Femur (tissue), 1 donor: Measurements from ENCODE around the gene SLC11A1.

Source experiments
- DNase-seq: peaks from one replicate; pipeline ENCODE4 v3.0.0-alpha.2; 2017

SLC11A1 gene

DNA sequence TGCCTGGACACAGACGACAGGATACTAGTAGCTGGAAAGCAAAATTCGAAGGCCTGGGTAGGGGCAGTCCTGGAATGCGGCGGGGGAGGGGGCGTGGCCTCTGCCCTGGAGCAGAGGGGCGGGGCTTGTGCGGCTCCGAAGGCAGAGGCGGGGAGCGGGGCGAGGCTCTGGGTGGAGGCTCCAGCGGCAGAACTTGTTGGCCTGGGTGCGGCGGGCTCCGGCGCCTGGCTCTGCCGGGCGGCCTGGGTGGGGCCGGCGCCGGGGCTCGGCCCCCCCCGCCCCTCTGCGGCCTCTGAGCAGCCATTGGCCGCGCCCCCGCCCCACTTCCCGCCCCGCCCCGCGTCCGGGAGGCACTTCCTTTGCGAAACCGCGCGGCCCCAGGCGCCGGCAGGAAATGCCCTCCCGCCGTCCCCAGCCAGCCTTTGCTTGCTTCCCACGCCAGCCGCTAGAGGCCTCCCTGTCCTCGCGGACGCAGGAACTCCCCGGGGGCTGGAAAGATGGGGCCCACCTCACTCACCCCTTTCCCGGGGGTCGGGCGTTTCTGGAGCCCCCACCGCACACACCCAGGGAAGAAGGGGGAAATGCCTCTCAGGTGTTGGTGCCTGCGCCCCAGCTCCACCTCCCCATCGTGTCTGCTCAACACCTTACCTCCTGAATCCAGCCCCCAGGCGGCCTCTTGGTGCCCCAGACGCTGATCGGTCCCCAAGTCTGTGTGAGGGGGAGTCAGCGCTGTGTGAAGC is 24.3 kb downstream of the SLC11A1 start:
- peak; percentile 97 for DNase-seq

DNA sequence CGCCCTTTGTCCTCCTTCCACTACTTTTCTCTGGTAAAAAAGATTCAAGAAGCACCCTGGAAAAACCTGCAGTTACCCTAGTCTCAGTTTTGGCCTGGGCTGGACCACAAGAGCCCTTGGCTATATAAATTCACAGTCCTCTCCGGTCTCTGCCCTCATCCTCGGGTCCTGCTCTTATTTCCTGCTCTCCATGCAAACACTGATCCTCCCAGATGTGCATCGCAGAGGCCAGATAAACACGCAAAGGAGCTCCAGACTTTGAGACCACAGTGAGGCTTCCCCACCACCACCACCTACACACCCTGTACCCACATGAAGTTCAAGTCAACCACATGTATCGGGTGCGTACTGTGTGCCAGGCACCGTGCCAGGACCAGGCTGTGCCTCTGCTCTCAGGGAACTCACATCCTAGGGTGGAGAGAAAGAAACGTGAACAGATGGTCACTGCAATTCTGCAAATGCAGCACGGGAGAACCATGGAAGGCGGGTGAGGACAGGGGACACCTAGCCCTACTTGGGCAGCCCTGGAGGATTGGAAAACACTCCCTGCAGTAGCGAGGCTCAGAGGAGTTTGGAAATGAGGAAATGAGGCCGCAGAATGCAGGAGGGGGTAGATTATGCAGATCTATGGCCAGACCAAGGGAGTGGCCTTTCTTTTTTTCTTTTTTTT is 25.0 kb downstream of the SLC11A1 start:
- DNase-seq: peak; percentile 80

DNA sequence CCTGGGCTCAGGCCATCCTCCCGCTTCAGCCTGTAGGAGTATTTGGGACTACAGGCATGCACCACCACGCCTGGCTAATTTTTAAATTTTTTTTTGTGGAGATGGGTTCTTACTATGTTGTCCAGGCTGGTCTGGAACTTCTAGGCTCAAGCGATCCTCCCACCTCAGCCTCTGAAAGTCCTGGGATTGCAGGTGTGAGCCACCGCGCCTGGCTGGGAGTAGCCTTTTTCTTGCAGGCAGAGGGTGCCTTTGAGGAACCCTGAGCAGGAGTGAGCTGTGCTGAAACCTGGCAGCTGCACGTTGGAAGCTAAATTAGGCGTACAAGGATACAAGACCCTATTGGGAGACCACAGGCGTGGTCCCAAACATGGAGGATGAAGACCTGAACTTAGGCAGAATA is 25.6 kb downstream of the SLC11A1 start:
- DNase-seq: peak; percentile 34

DNA sequence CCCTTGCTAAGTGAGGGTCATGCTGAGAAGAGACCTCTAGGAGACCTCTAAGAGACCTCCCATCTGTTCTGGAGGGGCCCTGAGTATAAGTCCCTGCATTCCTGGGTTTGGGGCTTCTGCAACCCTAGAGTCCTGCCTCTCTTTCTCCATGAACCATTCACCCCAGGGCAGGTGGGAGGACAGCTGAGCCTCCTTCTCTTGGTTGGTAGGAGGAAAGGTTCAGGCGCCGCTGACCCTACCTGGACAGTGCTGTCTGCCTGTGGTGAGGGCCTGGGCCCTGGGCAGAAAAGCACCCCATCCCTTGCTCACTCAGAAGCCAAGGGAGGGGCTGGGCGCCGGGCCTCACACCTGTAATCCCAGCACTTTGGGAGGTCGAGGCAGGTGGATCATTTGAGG is 36.2 kb downstream of the SLC11A1 start:
- DNase-seq: no peak

DNA sequence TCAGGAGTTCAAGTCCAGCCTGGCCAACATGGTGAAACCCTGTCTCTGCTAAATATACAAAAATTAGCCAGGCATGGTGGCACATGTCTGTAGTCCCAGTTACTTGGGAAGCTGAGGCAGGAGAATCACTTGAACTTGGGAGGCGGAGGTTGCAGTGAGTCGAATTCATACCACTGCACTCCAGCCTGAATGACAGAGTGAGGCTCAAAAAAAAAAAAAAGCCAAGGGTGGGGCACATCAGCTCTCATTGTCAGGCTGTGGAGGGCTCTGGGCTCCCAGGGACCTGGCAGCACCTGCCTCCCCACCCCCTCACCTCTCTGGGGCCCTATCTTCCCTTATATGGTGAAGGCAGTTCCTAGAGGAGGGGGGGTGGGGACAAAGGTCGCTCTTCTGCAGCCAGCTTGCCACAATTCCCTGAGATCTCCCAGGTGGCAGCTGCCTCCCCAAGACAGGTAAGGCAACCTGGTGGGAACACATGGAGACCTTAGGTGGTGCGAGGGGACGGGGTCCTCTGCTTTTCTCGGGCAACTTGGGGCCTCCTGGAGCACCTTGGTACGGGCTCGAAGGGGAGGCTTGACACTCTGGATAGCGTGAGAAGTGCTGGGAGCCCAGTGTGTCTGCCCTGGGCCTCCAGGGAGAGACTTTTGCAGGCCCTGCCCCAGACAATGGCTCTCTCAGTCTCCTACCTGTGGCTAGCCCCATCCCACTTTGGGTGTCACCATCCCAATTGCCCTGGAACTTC is 36.8 kb downstream of the SLC11A1 start, which contains the start of gene VIL1:
TSS of gene VIL1 (plus strand) at position 407 of the 742 bp plus-strand sequence. CDS start 4,656 bp downstream, outside the sequence.
- DNase-seq: no peak

DNA sequence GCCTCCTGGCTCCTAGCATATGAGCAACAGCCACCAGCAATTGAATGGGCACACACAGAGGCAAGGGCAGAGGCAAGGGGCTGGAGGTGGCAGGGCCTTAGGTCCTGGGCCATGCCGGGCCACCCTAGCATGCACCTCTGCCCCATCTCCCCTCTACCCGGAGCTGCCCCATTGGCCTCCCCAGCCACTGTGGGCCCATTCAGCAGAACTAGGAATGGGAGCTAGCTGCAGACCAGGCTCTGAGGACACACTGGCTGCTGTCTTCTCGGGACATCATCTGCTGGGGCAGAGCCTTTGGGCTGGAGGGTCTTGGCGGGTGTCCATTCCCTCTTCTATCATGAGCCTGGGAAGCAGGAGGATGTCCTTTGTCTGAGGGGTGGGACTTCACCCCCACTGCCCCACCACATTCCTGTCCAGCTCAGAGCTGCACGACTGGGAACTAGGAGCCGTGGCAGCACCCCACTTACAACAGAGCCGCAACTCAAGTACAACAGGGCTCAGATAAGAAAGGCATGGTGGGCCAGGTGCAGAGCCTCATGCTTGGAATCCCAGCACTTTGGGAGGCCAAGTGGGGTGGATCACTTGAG is 37.6 kb downstream of the SLC11A1 start:
- DNase-seq: no peak

DNA sequence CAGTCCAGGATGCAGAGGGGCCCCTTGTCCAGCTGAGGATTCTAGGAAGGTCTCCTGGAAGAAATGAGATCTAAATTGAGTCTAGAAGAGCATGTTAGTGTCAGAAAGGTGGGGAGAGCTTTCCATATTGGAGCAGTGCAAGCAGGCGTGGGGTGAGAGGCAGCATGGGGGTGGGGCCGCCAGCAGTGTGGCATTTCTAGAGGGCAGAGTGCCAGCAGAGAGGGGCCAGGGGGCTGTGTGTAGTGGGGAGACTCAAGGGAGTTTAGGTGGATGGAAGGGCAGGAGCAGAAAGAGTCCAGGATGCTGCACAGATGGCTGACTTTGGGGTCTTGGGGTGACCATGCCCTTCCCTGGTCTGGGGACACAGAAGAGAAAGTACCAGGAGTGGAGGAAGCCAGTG is 39.0 kb downstream of the SLC11A1 start:
- no peak for DNase-seq

DNA sequence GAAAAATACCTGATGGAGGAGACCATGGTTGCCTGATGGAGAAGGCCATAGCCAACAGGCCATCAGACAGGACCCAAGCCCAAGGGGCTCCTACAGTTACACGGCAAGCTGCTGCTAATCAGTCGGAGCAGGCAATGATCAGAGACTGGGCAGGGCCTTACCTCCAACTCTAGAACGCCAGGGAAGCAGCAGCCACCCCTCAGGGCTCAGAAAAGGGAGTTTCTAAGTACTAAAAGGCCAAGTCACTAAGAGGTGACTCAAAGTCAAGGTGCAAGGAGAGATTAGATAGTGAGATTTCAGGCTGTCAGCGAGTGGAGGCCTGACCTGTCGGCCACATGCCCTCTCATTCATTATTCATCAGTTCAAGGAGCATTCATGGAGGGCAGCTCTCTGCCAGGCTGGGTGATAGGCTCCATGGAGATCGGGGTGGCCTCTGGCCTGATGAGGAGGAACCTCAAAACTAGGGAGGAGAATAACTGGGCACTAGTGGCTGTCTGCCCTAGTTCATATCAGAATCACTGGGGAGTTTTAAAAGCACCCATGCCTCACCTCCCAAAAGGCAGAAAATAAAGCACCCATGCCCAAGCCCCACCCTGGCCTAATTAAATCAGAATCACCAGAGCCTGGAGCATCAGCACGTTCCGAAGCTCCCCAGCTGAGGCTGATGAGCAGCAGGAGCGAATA is 40.5 kb downstream of the SLC11A1 start:
- DNase-seq: no peak

DNA sequence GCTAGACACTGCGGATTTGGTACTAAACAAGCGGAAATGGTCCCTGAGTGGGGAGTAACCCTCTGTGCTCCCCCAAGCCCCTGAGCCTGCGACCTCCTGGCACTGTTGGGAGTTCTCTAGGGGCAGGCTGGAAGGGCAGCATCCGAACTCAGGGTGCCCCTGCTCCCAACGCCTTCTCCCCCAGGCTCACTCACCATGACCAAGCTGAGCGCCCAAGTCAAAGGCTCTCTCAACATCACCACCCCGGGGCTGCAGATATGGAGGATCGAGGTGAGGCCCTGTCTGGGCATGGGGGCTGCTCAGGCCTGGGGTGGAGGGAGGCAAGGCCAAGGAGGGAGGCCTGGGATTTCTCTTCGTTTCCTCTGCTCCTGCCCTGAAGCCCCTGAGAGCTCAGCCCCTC is 41.5 kb downstream of the SLC11A1 start:
- no peak for DNase-seq

DNA sequence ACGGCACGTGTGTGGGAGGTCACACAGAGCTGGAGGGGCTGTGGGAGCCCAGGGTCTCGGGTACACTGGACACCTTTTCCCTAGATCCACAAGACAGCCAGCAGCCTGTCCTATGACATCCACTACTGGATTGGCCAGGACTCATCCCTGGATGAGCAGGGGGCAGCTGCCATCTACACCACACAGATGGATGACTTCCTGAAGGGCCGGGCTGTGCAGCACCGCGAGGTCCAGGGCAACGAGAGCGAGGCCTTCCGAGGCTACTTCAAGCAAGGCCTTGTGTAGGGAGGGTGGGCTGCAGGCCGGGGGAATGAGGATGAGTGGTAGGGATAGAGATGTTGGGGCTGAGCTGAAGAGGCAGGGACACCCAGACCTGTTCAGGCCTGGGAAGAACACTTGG is 43.5 kb downstream of the SLC11A1 start:
- no peak for DNase-seq

DNA sequence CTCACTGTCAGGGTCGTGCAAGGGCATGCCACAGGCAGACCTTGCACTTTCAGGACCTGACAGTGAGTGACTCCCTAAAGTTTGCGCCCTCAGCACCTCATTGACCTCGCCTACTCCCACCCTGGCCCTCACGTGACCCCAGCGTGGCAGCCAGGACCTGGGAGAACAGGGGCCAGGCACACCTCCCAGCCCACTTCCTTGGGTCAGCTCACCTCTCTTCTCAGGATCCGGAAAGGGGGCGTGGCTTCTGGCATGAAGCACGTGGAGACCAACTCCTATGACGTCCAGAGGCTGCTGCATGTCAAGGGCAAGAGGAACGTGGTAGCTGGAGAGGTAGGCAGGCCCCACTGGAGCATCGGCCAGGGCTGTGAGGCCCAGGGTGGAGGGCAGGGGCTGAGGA is 45.7 kb downstream of the SLC11A1 start:
- DNase-seq: no peak

DNA sequence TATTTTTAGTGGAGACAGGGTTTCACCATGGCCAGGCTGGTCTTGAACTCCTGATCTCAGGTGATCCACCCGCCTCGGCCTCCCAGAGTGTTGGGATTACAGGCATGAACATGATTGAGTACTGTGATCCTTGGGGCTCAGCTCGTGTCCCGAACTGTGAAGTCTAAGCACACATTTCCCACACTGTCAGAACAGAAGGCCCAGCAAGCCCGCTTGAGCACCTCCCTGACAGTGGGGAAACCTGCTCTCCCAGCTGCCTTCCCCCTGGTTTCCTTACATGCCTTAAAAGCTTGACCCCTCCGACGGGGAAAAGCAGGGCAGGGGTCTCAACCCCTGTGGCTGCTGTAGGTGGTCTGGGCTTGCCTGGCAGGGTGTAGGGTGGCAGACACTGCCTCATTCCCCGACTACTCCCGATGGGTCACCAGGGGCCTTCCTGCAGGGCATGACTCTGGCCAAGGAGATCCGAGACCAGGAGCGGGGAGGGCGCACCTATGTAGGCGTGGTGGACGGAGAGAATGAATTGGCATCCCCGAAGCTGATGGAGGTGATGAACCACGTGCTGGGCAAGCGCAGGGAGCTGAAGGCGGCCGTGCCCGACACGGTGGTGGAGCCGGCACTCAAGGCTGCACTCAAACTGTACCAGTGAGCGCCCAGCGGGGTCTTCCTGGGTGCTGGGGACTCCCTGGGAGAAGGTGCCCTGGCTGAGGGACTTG is 46.9 kb downstream of the SLC11A1 start:
- no peak for DNase-seq

DNA sequence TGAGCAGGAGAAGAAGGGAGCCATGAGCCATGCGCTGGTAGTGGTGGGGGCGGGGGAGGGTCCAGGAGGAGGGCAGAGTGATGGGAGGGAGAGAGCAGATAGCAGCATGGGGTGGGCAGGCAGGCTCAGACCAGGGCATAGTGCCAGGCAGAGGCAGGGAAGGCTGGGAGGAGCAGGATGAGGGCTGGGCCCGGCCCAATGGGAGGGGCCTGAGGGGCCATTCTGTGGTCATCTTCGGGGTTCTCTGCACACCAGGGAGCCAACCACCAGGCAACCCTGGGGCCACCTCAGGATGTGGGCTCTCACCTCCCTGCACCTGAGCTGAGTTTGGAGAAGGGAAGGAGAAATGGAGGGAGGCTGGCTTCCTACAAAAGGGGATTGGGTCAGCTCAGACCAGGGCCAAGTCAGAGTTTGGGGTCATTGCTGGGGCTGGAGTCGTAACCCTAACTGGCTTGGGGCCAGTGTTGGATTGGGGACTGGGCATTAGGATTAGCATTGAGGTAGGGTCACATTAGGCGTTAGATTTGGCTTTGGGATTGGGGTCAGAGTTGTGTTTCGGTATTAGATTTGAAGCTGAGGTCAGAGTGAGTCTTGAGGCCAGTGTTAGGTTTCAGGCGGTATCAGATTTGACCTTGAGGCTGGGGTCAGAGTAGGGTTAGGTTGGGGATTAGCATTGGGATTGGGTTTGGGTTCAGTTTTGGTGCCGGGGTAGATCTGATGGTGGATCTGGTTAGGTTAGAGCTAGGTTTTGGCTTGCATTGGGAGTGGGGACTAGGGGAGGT is 48.0 kb downstream of the SLC11A1 start:
- DNase-seq: no peak

DNA sequence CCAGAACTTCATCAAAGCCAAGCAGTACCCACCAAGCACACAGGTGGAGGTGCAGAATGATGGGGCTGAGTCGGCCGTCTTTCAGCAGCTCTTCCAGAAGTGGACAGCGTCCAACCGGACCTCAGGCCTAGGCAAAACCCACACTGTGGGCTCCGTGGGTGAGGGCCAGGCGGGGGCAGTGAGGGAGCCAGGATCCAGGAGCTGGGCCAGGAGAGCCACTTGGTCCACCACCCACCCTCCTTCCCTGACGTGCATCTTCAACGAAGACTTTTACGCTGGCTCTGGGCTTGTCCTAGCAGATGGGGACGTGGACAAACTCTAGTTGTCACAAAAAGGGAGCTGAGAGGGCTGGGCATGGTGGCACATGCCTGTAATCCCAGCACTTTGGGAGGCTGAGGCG is 48.6 kb downstream of the SLC11A1 start:
- DNase-seq: no peak

DNA sequence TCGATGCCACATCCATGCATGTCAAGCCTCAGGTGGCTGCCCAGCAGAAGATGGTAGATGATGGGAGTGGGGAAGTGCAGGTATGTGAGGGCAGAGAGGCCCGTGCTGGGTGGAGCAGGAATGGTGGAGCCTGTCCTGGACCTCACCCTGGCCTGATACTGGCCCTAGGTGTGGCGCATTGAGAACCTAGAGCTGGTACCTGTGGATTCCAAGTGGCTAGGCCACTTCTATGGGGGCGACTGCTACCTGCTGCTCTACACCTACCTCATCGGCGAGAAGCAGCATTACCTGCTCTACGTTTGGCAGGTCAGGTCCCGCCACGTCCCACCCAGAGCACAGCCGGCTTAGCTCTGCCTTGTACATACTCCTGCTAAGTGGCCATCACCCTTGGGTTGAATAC is 49.8 kb downstream of the SLC11A1 start:
- no peak for DNase-seq

DNA sequence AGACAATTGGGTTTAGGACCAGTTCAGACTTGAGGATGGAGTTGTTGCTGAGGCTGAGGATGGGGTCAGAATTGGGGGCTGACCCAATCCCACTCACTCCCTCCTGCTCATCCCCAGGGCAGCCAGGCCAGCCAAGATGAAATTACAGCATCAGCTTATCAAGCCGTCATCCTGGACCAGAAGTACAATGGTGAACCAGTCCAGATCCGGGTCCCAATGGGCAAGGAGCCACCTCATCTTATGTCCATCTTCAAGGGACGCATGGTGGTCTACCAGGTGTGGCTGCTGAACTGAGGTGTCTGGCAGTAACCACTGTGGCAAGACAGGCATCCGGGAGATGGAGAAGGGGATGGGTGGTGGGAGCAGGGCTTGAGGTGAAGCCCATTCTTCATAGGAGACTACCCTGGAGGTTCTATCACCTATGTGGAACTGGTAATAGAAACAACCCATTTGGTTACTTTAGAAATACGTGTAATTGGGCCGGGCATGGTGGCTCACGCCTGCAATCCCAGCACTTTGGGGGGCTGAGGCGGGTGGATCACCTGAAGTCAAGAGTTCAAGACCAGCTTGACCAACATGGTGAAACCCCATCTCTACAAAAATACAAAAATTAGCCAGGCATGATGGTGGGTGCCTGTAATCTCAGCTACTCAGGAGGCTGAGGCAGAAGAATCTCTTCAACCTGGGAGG is 50.7 kb downstream of the SLC11A1 start:
- no peak for DNase-seq

DNA sequence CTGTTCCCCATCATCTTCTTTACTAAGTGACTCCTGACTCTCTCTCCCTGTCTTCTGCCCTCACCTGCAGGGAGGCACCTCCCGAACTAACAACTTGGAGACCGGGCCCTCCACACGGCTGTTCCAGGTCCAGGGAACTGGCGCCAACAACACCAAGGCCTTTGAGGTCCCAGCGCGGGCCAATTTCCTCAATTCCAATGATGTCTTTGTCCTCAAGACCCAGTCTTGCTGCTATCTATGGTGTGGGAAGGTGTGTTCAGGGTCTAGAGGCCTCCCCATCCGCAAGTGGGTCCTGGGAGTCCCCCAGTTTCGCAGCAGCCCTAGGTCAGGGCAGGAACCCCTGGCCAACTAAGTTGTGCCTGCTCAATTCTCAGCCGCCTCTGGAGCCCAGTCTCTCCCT is 52.4 kb downstream of the SLC11A1 start:
- no peak for DNase-seq

DNA sequence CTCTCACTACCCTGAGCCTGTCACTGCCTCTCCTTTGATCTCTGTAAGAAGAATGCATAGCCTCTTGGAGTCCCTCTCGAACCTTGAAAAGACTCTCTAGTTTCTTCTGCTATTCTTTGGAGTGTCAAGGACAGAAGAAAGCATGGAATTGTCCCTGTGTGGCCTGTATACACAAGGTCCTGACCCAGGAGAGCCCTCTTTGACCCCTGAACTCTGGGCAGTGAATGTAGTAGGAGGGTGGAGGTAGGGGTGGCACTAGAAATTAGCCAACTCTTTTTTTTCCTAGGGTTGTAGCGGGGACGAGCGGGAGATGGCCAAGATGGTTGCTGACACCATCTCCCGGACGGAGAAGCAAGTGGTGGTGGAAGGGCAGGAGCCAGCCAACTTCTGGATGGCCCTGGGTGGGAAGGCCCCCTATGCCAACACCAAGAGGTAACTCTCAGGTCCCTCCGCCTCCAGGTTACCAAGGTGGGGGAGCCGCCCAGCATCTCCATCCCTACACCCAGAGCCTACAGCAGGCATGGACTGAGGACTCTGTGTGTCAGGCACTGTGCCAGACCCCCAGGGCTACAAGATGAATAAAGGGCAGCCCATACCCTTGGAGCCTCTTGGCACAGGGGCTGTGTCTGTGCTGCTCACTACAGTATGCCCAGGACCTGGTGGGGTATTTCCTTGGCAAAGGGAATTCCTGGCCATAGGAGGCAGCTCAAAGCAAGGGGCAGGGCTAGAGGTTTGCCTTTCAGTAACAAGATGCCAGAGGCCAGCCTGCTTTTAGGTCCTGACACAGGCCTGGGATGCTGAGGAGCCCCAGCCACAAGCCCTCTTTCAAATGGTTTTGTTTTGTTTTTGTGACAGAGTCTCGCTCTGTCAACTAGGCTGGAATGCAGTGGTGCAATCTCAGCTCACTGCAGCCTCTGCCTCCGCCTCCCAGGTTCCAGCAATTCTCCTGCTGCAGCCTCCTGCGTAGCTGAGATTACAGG is 53.2 kb downstream of the SLC11A1 start:
- no peak for DNase-seq

DNA sequence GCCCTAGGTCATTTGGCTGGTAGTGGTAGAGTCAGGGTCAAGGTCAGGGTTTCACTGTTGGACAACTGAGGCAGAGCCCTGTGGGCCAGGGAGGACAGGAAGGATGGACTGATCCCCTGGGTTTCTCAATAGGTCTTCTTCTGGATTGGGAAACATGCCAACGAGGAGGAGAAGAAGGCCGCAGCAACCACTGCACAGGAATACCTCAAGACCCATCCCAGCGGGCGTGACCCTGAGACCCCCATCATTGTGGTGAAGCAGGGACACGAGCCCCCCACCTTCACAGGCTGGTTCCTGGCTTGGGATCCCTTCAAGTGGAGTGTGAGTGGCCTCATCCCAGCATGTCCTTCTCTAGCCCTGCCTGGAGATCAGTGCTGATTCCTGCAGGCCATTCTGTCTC is 54.9 kb downstream of the SLC11A1 start:
- no peak for DNase-seq

DNA sequence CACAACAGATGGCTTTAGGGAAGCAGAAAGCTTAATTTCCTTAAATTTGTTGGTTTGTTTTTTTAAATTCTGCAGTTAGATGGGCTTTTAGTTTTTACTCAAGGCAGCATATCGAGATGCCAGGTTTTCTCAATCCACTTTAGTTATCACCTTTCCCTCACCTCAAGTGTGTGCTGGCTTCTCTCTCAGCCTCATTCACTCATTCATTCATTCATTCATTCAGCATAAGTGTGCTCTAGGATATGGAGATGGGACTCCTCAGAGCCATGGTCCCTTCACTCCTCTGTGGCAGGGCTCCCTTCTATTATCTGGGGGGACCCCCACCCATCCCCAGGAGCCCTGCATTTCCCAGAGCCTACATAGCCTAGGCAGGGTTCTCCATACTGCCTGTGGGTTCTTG is 55.9 kb downstream of the SLC11A1 start:
- no peak for DNase-seq
